Limb (tissue), 2 donors: ENCODE results near the gene TAOK1.

Experiments used
- DNase-seq, 2 donors: peaks; one replicate each; pipeline ENCODE4 v3.0.0-alpha.2; 2016; ENCODE audit errors: extremely low spot score in 2 of 2

The TAOK1 gene

DNA sequence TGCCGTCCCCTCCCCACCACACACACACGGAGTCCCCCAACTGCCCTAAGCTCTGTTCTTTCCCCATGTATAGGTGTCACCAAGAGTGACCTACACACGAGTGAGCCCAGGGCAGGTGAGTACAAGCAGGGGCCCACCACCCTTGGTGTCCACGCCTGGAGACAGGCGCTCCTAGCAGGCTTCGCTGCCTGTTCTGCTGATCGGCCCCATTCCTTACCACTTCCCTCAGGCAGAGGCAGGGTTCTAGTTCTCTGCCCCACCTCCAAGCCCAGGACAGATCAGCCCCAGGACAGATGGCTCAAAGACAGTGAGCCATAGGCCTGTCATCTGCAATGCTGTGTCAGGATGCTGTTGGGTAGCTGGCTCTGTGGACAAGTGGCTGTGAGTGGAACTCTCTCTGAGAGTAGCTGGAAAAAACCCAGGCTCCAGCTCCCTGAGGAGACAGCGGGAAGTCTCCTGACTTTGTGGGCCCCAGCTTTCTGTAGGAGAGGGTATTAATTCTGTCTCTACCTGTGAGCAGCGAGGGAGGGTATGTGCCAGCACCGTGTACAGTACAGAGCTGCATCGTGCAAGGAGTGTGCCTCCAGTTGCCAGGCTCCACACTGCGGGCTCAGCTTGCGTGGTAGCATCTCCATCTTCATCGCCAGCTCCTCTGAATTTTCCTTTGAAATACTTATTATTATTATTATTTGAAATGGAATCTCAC, 179.2 kb downstream of the TAOK1 start:
- peak in 1 of 2 donors; percentile 27 for DNase-seq

DNA sequence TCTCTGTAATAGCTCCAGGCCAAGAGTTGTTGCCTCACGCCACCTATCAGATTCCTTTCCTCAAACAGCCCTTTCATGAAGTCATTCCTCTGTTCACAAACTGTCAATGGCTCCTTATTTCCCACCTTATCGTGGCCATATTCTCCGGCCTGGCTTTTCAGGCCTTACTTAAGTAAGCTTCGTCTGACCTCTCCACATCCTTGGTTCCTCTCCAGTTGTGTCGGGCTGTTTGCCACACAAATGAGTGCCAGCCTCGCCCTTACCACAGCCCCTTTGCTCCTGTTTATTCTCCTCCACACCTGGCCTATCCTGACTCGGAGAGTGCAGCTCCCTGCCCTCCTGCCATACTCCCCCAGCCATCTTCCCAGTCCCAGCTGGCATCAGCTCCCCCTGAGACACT, 180.4 kb downstream of the TAOK1 start:
- no peak for DNase-seq

DNA sequence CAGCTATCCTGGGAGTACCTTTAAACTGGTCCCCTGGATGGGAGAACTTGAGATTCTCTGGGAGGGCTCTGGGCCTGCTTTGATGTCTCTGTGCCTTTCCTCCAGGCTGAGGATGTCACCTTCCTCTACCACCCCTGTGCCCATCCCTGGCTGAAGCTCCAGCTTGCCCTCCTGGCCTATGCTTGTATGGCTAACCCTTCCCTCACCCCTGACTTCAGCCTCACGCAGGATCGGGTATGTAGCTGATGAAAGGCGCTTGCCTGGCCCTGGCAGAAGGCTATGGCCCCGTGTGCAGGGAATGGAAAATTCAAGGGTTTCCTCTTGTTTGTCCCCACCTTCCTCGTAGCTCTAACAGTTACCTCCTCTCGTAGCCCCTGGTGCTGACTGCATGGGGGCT, 181.3 kb downstream of the TAOK1 start:
- DNase-seq = no peak

DNA sequence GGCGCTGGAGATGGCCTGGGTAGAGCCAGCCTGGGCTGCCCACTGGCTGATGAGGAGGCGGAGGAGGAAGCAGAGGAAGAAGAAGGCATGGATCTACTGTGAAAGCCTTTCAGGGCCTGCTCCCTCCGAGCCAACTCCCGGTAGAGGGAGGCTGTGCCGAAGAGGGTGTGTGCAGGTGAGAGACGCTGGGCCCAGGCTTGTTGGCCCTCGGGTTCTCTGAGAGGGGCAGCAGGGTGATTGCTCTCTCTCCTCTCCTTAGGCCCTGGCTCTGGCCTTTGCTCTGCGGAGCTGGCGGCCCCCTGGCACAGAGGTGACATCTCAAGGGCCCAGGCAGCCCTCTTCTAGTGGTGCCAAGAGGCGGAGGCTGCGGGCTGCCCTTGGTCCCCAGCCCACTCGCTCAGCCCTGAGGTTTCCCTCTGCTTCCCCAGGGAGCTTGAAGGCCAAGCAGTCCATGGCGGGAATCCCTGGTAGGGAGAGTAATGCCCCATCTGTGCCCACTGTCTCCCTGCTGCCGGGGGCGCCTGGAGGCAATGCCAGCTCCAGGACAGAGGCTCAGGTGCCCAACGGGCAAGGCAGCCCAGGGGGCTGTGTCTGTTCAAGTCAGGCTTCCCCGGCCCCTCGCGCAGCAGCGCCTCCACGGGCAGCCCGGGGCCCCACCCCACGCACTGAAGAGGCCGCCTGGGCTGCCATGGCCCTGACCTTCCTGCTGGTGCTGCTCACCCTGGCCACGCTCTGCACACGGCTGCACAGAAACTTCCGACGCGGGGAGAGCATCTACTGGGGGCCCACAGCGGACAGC, 181.9 kb downstream of the TAOK1 start:
- peak in 1 of 2 donors; percentile 33 for DNase-seq

DNA sequence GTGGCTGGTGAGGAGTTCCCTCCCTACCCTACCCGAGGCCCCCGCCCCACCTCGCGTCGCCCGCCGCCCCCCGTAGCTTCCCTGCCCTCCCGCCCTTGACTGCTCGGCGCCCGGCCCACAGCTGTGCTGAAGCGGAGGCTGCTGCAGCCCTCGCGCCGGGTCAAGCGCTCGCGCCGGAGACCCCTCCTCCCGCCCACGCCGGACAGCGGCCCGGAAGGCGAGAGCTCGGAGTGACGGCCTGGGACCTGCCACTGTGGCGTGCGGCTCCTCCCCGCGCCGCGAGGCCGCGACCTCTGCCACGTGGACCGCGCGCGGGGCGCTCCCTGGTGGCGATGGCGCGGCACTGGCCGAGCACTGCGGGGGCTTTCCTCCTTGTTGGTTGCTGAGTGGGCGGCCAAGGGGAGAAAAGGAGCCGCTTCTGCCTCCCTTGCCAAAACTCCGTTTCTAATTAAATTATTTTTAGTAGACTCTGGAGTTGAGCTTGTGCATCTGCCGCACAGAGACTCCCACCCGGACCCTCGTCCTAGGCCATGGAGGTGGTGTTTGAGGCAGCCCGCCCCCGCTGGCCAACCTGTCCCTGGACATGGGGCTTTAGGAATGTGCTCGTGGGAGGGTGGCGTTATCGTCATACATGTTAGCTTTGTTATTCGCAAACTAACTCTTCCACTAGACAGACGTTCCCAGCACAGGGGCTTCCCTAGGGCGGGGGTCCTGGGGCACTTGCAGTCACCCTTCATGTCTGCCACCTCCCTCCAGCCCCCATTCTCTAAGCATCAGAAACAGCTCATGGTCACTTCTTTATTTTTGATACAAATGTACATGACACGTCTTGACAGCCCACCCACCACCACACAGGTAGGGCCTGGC, 182.8 kb downstream of the TAOK1 start:
- DNase-seq = peak in 1 of 2 donors; percentile 79

DNA sequence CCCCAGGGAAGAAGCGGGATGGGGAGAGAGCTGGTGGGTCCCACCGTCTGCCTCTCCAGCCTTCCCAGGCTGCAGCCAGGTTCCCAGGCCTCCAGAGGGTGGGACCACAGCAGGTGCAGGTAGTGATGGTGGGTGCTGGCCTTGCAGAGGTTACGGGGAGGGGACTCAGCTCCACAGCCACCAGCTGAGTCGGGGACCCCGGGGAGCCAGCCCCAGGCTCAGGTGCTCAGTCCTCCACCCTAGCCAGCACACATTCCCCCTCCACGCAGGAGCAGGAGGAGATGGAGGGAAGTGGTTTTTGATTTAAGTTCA, 183.4 kb downstream of the TAOK1 start:
- DNase-seq = peak in 1 of 2 donors; percentile 37

DNA sequence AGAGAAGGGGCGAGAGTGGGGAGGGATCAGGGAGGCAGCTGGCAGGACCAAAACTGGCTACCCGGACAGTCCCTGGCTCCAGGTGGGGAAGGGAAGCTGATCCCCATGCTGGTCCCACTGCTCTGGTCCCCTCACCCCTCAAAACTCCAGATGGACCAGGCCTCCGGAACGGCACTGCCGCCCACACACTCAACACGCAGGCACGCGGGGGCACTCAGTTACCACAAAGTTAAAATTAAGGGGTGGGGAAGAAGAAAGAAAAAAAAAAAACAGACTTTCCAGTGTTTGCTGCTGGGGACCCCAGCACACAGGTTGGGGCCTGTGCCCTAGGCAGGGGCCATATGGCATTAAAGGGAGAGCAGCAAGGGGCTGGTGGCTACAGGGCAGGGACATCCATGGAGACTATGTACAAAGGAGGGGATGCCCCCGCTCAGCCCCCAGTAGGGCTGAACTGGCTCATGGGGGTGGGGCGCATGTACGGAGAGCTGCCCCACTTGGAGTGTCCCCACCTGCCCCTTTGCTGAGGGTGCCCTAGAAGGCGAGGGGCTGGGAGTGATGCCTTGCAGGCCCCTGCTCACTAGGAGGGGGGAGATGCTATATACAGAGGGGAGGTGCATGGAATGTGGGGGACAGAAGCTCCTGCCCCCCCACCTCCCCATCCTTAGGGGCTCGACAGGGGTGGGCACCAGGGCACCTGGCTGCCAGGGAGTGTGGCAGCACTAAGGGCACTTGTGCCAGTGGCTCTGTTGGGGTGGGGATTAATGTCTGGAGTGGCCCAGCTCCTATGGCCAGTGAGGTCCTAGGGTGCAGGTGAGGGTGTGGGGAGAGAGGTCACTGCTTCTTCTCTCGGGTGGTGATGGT, 183.9 kb downstream of the TAOK1 start:
- DNase-seq = peak in 1 of 2 donors; percentile 29

DNA sequence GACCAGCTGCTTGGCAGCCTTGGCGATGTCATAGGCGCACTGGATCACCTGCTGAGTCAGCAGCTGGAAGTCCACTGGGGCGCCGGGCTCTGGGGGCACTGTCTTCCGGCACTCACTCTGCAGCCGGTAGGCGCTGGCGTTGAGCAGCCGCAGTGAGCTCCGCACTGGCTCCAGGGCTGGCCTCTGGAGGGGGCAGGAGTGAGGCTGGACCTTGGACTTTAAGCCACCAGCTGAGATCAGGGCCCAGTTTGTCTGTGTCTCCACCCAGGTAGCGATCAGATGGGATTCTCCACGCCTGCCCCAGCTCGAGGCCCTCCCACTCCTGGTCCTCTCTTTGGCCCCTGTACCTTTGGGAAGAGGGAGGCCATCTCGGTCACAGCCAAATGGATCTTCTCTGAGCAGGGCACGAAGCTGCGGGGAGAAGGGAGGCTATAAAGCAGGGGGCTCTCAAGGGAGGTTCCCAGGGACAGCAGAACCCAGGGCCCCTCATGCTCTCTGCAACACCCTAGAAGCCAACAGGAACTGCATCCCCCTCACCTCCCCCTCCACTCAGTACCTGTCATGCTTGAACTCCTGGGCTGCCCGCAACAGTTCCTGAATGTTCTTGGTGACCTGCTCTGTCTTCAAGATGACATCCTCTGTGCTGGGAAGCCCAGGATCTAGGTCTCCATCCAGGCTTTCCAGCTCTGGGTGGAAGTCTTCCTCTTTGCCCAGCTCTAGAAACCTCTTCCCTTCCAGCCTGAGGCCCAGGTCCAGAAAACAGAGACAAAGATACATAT, 184.8 kb downstream of the TAOK1 start:
- DNase-seq = peak in 1 of 2 donors; percentile 26

DNA sequence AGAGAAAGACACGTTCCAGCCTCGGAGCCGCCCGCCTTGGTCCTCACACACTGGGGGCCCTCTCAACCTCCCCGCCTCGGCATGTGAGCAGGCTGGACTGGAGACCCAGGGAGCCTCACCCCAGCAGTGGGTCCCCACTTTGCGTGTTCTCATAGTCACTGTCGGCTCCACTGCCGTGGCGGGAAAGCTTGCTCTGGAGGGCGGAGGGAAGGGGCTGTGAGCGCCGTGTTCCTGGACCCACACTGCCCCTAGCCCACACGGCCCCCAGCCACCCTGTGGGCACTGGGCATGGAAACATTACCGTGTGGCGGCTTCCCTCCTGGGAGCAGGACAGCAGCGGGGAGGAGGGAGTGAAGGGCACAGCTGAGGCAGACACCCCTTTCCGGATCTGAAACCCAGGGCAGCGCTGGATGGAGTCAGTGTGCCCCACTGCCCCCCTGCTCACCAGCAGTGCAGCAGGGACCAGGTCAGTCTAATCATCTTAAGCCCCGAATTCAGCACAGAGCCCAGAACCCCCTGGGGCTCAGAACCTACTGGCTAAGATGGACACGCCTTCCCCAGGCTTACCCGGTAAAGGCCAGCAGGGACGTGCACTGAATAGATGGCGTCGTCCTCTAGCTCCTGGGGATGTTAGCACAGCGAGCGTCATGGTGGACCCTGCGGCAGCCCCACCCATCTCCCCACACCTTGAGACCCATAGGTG, 185.5 kb downstream of the TAOK1 start:
- DNase-seq = no peak

DNA sequence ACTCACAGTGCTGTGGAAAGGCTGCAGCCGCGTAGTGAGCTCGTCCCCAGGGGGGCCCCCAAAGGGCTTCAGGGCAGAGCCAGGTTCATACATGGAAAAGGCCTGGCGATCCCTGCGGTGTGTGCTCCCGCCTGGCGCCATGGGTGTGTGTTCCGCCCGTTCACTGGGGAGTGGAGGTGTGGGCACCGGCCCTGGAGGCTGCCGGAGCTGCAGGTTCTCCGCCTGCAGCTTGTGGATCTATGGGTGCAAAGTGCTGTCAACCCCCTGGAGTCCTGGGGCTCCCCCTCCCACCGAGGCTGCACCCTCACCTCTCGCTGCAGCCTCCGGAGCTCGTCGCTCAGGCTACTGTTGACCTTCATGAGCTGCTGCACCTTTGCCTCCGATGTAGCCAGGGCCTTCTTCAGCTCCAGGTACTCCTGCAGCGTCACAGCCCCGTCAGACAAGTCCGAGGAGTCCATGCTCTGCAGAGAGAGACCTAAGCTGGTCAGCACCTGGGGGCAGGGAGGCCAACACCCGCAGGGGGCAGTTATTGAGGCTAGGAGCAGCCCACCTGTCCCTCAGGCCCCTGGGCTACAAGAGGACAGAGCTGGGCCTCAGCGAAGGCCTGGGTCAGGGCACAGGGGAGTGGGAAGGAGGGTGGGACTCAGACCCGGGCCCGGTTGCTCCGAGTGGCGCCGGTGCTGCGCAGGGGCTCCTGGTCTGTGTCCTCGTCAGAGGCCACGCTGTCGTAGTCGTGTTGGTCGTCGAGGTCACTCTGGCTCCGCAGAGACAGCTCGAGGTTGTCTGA, 186.2 kb downstream of the TAOK1 start:
- DNase-seq = peak in 1 of 2 donors; percentile 26

DNA sequence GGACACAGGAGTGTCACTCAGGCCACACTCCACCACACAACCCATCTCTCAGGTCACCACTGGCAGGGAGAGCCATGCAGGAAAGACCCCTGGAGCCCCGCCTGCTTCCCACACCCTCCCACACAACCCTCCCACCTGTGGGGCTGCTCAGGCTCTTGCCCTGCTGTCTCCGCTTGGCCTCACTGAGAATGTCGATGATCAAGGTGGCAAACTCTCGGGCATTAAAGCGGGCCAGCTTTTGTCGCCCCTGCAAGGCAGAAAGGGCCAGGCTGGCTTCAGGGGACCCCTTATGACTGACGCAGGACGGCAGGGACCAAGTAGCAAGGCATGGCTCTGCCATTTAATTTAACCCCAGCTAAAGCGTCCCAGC, 186.8 kb downstream of the TAOK1 start:
- peak in 1 of 2 donors; percentile 24 for DNase-seq

DNA sequence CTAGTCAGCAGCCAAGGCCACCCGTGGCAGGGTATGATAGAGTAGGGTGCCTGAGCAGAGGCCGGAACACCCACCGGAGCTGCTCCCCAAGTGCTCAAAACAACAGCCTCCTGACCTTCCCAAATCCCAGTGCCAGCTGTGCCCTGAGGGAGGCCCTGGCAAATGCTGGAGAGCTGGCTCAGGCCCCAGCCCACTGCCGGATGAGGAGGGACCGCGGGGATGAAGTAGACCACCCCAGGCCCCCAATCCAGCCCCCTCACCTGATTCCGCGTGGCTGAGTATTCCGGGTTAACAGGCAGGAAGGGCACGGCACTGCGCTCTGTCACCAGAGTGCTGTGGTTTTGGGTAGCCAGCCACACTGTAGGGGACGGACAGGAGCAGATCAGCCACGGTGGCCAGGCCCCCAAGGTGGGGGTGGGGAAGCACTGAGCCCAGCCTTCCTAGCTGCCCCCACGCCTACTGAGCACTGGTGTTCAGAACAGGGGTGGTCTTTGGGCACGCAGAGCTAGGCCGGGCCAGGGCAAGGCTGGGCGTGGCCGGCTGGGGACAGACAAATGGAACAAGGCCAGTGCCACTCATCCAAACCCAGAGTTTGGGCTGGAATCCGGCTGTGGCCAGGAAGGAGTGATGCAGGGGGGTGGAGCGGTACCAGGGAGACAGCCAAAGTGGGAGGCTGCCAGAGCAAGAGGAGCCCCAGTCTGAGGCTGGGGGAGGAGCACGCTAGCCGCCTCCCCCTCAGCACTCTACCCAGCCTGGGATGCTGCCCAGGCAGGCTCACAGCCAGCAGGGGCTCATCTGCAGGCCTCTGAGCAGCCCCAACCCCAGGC, 187.4 kb downstream of the TAOK1 start:
- peak in 1 of 2 donors; percentile 52 for DNase-seq

DNA sequence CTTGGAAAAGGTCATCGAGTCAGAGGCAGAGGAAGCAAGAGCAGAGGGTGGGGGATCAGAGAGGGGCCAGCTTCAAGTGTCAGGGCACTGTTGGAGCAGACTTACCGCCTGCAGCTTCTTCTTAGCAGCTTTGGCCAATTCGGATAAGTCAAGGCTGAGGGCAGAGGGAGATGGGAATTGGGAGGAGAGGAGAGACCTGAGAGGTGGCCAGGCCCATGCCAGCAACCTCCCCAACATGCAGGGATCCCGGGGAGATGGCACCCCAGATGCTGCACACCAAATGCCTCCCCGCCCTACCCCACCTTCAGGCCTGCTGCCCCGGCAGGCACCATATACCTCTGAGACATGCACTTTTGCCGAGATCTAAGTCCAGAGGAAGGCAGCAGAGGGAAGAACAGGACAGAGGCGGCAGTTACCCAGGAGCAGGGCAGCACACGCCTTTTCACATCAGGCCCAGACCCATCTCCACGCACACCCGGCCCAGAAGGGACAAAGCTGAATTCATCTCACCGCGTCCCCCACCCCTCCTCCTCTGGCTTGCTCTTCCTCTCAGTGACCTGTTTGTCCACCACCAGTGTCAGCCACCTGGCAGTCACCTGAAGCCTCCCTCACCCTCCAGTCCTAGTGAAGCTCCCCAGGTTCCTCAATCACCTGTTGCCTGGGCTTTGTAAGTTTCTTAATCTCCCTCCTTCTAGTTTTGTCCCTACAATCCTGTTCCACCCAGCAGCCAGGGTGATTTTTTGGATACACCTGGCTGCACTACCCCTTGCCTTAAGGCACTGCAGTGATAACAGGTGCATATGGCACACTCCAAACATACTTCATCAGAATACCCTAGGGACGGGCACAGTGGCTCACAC, 188.7 kb downstream of the TAOK1 start:
- no peak for DNase-seq

DNA sequence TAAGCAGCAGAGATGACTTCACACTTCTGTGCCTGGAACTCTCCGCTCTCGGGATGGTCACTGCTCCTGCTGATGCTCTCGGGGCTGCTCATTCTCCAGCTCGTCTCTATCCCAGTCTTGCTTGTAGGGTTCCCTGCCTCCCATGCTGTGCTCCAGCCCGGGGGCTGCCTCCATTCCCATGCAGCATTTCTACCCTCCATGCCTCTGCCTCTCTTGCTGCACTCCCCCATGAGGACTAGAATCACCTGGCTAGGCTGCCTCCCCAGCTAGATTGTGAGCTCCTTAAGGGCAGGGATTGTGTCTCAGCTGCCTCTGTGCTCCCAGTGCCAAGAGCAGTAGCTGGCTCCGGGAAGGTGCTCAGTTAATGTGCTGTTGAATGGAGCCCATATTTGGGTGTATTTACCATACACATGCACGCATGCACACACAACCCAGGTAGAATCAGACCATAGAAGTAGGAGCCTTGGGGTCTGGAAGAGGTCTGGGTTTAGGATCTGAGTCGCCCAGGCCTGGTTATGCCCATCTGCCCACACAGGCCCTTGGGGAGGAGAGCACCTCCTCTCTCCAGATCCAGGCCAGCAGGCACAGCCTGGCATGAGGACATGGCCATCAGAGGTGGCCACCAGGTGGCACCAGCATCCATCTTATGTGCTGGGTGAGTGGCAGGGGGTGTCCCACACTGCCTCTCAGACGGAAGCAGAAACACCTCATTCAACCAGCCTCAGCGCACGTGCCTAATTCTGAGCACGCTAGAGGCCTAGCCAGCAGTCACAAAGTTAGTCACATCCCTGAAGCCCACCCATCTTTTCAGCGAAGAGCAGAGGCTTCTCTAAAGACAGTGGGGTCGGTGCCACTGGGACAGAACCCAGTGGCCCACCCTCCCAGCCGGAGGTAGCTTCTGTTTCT, 190.0 kb downstream of the TAOK1 start:
- DNase-seq = peak in 1 of 2 donors; percentile 86

DNA sequence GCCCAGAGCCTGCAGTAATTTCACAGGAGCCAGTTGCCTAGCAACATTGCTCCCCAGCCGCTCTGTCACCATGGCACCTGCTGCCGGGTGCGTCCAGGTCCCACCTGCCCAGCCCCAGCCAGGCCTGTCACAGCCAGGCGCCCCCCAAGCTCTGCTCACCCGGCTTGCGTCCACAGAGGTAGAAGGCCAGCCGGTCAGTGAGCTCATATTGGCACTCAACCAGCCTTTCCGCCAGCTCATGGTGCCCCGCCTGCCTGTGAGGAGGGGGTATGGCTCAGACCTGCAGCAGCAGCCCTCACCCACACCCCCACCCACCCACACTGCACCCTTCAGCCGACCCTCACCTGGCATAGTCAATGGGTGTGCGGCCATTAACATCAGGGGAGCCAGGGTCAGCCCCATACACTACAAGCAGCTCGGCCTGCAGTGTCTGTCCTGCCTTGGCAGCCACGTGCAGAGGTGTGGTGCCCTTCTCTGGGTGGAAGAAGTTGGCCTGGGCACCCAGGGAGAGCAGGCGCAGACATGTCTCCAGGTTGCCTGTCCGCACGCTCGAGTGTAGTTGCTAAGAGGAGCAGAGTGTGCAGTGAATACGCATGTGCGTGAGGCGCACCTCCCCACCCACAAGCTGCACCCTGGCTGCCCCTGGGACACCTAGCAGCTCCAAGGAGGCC, 191.6 kb downstream of the TAOK1 start:
- DNase-seq = no peak
